ENCODE measurements around the gene PTHLH. TPM values are rescaled to one million over a fixed set of nuclear protein-coding genes. Genes with fewer than 3 reads are reported as not detected.

The PTHLH gene
- total RNA-seq, 1 experiment from 2014 or later, result 0.35 TPM

GRCh38 chr12:27924350-27925135, 48.0 kb downstream of the PTHLH start:
- Mint-ChIP-seq H3K9me3 (no peaks in the 10 kb centered on the region), H3K4me3 (no peak overlapping the region), H3K27me3 (ENCODE audit: low read depth) (no peaks in the 10 kb centered on the region; the same call in 1 of the 2 replicates), H3K36me3 (ENCODE audit: insufficient read depth in 1 of 3, low read depth in 3 of 3) (no peaks in the 10 kb centered on the region), H3K4me1 (peaks cover 5 to 10% of the 10 kb centered on the region in 2 experiments), H3K27ac (no peak overlapping the region)
- Histone ChIP-seq H3K9ac (ENCODE audit: extremely low read depth, insufficient read length, low read length) (no peak overlapping the region), H3K14ac (ENCODE audit: insufficient read depth, low read length) (no peak overlapping the region), H3K56ac (ENCODE audit: insufficient read length, low read depth, low read length) (no peak overlapping the region), H3K4ac (ENCODE audit: low read depth, low read length) (no peak overlapping the region), H4K5ac (ENCODE audit: insufficient read length, low read depth, low read length) (no peak overlapping the region), H3K23ac (ENCODE audit: insufficient read length, low read depth, low read length) (no peak overlapping the region), H4K91ac (ENCODE audit: insufficient read length, low read depth, low read length) (no peak overlapping the region), H2BK5ac (ENCODE audit: insufficient read length, low read length) (no peak overlapping the region), H3K9me3 (ENCODE audit: control insufficient read depth, low read depth, low read length) (no peaks in the 10 kb centered on the region), H3K18ac (ENCODE audit: insufficient read length, low read depth, low read length) (no peak overlapping the region), H2BK15ac (ENCODE audit: low read depth, low read length) (no peak overlapping the region), H3K79me2 (ENCODE audit: insufficient read depth, low read length) (no peaks in the 10 kb centered on the region), H3K79me1 (ENCODE audit: insufficient read depth, low read depth, low read length, poor library complexity, severe bottlenecking) (no peaks in the 10 kb centered on the region), H3T11ph (ENCODE audit: low read length) (no peak overlapping the region), H4K20me1 (ENCODE audit: control insufficient read depth, insufficient read depth, insufficient read length) (no peaks in the 10 kb centered on the region), H2BK20ac (ENCODE audit: low read depth, low read length, poor library complexity, severe bottlenecking) (no peak overlapping the region), H4K8ac (replicated peaks; ENCODE audit: insufficient read length, low read depth, low read length) (no peak overlapping the region), H3K27ac (ENCODE audit: insufficient read length, low read depth, low read length) (no peak overlapping the region), H2BK120ac (ENCODE audit: low read depth, low read length, poor library complexity, severe bottlenecking) (no peak overlapping the region), H3K4me2 (ENCODE audit: insufficient read depth, insufficient read length, low read length) (no peak overlapping the region), H2AFZ (ENCODE audit: low read length) (no peak overlapping the region), H2BK12ac (ENCODE audit: insufficient read length, low read depth, low read length) (no peak overlapping the region), H2AK5ac (ENCODE audit: insufficient read length, low read length) (no peak overlapping the region), H3K23me2 (ENCODE audit: insufficient read length, low read depth, low read length, poor library complexity, severe bottlenecking) (no peaks in the 10 kb centered on the region), H3K27me3 (ENCODE audit: insufficient read depth, low read length) (no peaks in the 10 kb centered on the region), H3K4me1 (ENCODE audit: insufficient read depth, low read length) (no peaks in the 10 kb centered on the region; the same call in 1 of the 2 replicates)
- TF ChIP-seq, protein P1, sequence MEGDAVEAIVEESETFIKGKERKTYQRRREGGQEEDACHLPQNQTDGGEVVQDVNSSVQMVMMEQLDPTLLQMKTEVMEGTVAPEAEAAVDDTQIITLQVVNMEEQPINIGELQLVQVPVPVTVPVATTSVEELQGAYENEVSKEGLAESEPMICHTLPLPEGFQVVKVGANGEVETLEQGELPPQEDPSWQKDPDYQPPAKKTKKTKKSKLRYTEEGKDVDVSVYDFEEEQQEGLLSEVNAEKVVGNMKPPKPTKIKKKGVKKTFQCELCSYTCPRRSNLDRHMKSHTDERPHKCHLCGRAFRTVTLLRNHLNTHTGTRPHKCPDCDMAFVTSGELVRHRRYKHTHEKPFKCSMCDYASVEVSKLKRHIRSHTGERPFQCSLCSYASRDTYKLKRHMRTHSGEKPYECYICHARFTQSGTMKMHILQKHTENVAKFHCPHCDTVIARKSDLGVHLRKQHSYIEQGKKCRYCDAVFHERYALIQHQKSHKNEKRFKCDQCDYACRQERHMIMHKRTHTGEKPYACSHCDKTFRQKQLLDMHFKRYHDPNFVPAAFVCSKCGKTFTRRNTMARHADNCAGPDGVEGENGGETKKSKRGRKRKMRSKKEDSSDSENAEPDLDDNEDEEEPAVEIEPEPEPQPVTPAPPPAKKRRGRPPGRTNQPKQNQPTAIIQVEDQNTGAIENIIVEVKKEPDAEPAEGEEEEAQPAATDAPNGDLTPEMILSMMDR (conservative IDR thresholded peaks at IDR 0.05), result no peak
- WGBS (ENCODE audit: extremely low coverage, insufficient read length, low lambda C conversion rate), result no CpG with 5 or more reads among the region's 2 CpGs
- no peak for DNase-seq

Measured in H9 (cell line).